ENCODE measurements around the gene AXIN2.

The AXIN2 gene

GRCh38 chr17:65522751-65523404, 38.6 kb downstream of the AXIN2 start:
- DNase-seq (ENCODE audit: low spot score) = no peak
- H3K27ac ChIP-seq = no peak overlapping the region
- TF ChIP-seq CTCF (IDR thresholded peaks at IDR 0.05) = no peak
- no peak overlapping the region for H3K4me3 ChIP-seq

- H3K27ac ChIP-seq = no peak overlapping the region
- no peak for DNase-seq (ENCODE audit: low spot score)
- H3K4me3 ChIP-seq = no peak overlapping the region
- TF ChIP-seq CTCF (IDR thresholded peaks at IDR 0.05) = no peak
These were observed 42.0 kb downstream of the AXIN2 start for GRCh38 chr17:65519462-65519861.

GRCh38 chr17:65518256-65518655, 43.2 kb downstream of the AXIN2 start:
- no peak for TF ChIP-seq CTCF (IDR thresholded peaks at IDR 0.05)
- no peak for DNase-seq (ENCODE audit: low spot score)
- Histone ChIP-seq H3K4me3 (no peak overlapping the region), H3K27ac (no peak overlapping the region)

GRCh38 chr17:65515959-65516948, 45.2 kb downstream of the AXIN2 start:
- DNase-seq (ENCODE audit: low spot score) = no peak
- no peak overlapping the region for H3K27ac ChIP-seq

GRCh38 chr17:65515512-65515911, 45.9 kb downstream of the AXIN2 start:
- no peak overlapping the region for H3K27ac ChIP-seq
- no peak for TF ChIP-seq CTCF (IDR thresholded peaks at IDR 0.05)
- no peak for DNase-seq (ENCODE audit: low spot score)
- H3K4me3 ChIP-seq = no peak overlapping the region

More at GRCh38 chr17:65515959-65516948, 45.2 kb downstream of the AXIN2 start:
- H3K4me3 ChIP-seq = no peak overlapping the region
- no peak for TF ChIP-seq CTCF (IDR thresholded peaks at IDR 0.05)

- TF ChIP-seq CTCF (IDR thresholded peaks at IDR 0.05) = no peak
- no peak overlapping the region for H3K4me3 ChIP-seq
- H3K27ac ChIP-seq = no peak overlapping the region
- DNase-seq (ENCODE audit: low spot score) = no peak
These were observed 46.9 kb downstream of the AXIN2 start for GRCh38 chr17:65514541-65514940.
